SH-SY5Y (cell line): ENCODE data around the gene MS4A8.

ENCODE experiments used
- GATA2 ChIP-seq: IDR thresholded peaks from 2 replicates; pipeline ENCODE4 v1.6.1; 2011; ENCODE audit warnings: mild to moderate bottlenecking, low read depth, low read length
- GATA3 ChIP-seq: IDR thresholded peaks from 2 replicates; pipeline ENCODE4 v1.6.1; 2011; ENCODE audit warnings: low read depth, mild to moderate bottlenecking, low read length, moderate library complexity

DNA sequence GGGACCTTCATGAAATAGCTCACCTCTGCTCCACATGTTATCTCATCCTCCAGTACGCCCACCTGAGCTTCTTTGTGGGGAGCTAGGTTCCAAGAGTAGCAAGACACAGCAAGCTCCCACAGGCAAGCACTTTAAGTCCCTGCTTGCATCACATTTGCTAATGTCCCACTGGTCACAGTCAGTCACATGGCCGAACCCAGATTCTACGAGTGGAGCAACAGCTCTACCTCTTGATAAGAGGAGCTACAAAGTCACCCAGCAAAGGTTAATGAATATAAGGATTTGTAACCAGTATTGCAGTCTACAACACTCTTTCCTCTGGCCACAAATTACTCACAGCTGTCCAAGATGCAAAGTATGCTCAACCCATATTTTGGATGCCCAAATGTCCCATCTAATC lies 42.0 kb downstream of the MS4A8 start:
- no peak for TF ChIP-seq GATA3
- no peak for TF ChIP-seq GATA2
